OCI-LY3 (cell line): ENCODE measurements around the gene POLN.

Source experiments
- H2AFZ ChIP-seq: fragments of 200-600, 300-600 bp; shearing (Covaris generic); 2 replicates; pipeline ENCODE4 v1.6.0; 2014; ENCODE audit warnings: antibody characterized with exemption, low read depth, low read length
- H3K27ac ChIP-seq: fragments of 200-600, 300-600 bp; sonication (generic); 2 replicates; pipeline ENCODE4 v1.5.1; 2014; ENCODE audit warnings: mild to moderate bottlenecking, low read length, moderate library complexity, mixed read lengths
- H3K27me3 ChIP-seq: fragments of 200-600, 300-600 bp; sonication (generic); 2 replicates; pipeline ENCODE4 v1.6.1; 2014; ENCODE audit warnings: low read depth, low read length, mixed read lengths
- H3K36me3 ChIP-seq: fragments of 200-600, 300-600 bp; sonication (generic); replicated peaks from 2 replicates; pipeline ENCODE3; 2014; ENCODE audit warnings: low read depth, low read length, mixed read lengths
- H3K4me1 ChIP-seq: fragments of 300-600, 200-600 bp; sonication (generic); 2 replicates; pipeline ENCODE4 v1.6.1; 2014; ENCODE audit warnings: low read length, mixed read lengths
- H3K4me2 ChIP-seq: fragments of 200-600, 300-600 bp; sonication (generic); 2 replicates; pipeline ENCODE4 v1.6.1; 2014; ENCODE audit warnings: low read length, mixed read lengths
- H3K4me3 ChIP-seq: fragments of 300-600, 200-600 bp; sonication (generic); 2 replicates; pipeline ENCODE4 v1.5.1; 2014; ENCODE audit warnings: antibody characterized with exemption, mild to moderate bottlenecking, low read length, moderate library complexity
- H3K79me2 ChIP-seq: fragments of 300-600, 200-600 bp; shearing (Covaris generic); 2 replicates; pipeline ENCODE4 v1.6.1; 2014; ENCODE audit warnings: mild to moderate bottlenecking, low read length, mixed read lengths
- H3K9ac ChIP-seq: fragments of 300-600, 200-600 bp; shearing (Covaris generic); 2 replicates; pipeline ENCODE4 v1.6.0; 2014; ENCODE audit warnings: mild to moderate bottlenecking, low read length, moderate library complexity
- H3K9me3 ChIP-seq: fragments of 200-600, 300-600 bp; shearing (Covaris generic); 2 replicates; pipeline ENCODE4 v1.6.1; 2014; ENCODE audit warnings: low read length, mixed read lengths; ENCODE audit not compliant: insufficient read depth
- H4K20me1 ChIP-seq: fragments of 200-600, 300-600 bp; sonication (generic); 2 replicates; pipeline ENCODE4 v1.6.1; 2016; ENCODE audit warnings: low read length, mixed read lengths; ENCODE audit not compliant: insufficient read depth
- EZH2phosphoT487 ChIP-seq: fragments of 200-600 bp; shearing (Covaris generic); IDR thresholded peaks from 2 replicates; pipeline ENCODE4 v1.6.1; 2018; ENCODE audit warnings: antibody characterized with exemption, mixed run types, low read depth
- TF ChIP-seq, protein P1 (sequence below): fragments of 200-600, 300-600 bp; sonication (generic); IDR thresholded peaks from 2 replicates; pipeline ENCODE4 v1.5.1; 2014; ENCODE audit warnings: antibody characterized with exemption, low read length, low read depth

The POLN gene

GRCh38 chr4:2183394-2183793 is 58.5 kb downstream of the POLN start:
- H4K20me1 ChIP-seq: no peaks in the 10 kb centered on the region
- peaks cover 10% of the 10 kb centered on the region for H3K9me3 ChIP-seq
- H3K4me2 ChIP-seq: no peak overlapping the region
- H3K79me2 ChIP-seq: no peaks in the 10 kb centered on the region
- H3K36me3 ChIP-seq: peaks cover 8% of the 10 kb centered on the region
- H3K4me3 ChIP-seq: no peak overlapping the region
- no peak for TF ChIP-seq EZH2phosphoT487
- TF ChIP-seq, protein P1, sequence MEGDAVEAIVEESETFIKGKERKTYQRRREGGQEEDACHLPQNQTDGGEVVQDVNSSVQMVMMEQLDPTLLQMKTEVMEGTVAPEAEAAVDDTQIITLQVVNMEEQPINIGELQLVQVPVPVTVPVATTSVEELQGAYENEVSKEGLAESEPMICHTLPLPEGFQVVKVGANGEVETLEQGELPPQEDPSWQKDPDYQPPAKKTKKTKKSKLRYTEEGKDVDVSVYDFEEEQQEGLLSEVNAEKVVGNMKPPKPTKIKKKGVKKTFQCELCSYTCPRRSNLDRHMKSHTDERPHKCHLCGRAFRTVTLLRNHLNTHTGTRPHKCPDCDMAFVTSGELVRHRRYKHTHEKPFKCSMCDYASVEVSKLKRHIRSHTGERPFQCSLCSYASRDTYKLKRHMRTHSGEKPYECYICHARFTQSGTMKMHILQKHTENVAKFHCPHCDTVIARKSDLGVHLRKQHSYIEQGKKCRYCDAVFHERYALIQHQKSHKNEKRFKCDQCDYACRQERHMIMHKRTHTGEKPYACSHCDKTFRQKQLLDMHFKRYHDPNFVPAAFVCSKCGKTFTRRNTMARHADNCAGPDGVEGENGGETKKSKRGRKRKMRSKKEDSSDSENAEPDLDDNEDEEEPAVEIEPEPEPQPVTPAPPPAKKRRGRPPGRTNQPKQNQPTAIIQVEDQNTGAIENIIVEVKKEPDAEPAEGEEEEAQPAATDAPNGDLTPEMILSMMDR: no peak
- no peak overlapping the region for H3K27ac ChIP-seq
- no peaks in the 10 kb centered on the region for H3K27me3 ChIP-seq
- no peak overlapping the region for H3K9ac ChIP-seq
- no peaks in the 10 kb centered on the region for H3K4me1 ChIP-seq
- H2AFZ ChIP-seq: no peak overlapping the region

- Histone ChIP-seq H3K9me3 (peaks cover 10% of the 10 kb centered on the region), H2AFZ (no peak overlapping the region), H3K4me2 (no peak overlapping the region), H3K4me3 (no peak overlapping the region), H3K36me3 (peaks cover 8% of the 10 kb centered on the region), H3K79me2 (no peaks in the 10 kb centered on the region), H4K20me1 (no peaks in the 10 kb centered on the region), H3K27ac (no peak overlapping the region), H3K9ac (no peak overlapping the region), H3K4me1 (no peaks in the 10 kb centered on the region), H3K27me3 (no peaks in the 10 kb centered on the region)
- TF ChIP-seq, protein P1: no peak
- no peak for TF ChIP-seq EZH2phosphoT487
Measured at GRCh38 chr4:2182994-2183393, 58.9 kb downstream of the POLN start.

GRCh38 chr4:2180410-2180809 is 61.5 kb downstream of the POLN start:
- Histone ChIP-seq H3K9ac (no peak overlapping the region), H3K9me3 (peaks cover 4% of the 10 kb centered on the region; the same call in 1 of the 2 replicates), H3K36me3 (no peaks in the 10 kb centered on the region), H3K27ac (no peak overlapping the region), H3K79me2 (no peaks in the 10 kb centered on the region), H3K4me3 (no peak overlapping the region), H3K27me3 (no peaks in the 10 kb centered on the region), H3K4me2 (no peak overlapping the region), H3K4me1 (no peaks in the 10 kb centered on the region), H2AFZ (no peak overlapping the region), H4K20me1 (no peaks in the 10 kb centered on the region)
- TF ChIP-seq EZH2phosphoT487: no peak
- TF ChIP-seq, protein P1: no peak

DNA sequence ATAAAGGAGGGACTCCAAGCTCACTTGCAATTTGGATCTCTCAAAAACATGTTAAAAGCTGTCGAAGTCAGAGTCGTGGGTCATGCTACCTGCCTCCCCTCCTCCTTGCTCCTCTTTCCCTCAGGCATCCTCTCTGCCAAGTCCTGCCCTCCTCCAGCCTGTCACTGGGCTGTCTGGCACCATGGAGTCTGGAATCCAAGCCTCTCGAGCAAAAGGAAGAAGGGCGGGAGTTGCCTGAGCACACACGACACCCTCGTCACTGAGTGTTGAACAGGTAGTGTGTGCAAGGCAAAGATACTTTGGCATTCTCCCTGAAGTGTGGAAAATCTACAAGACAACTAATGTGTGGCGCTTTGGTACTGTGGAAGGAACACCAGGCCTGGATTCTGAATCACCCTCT is 62.2 kb downstream of the POLN start:
- H3K4me3 ChIP-seq: no peak overlapping the region
- H3K36me3 ChIP-seq: no peaks in the 10 kb centered on the region
- TF ChIP-seq, protein P1: no peak
- TF ChIP-seq EZH2phosphoT487: no peak
- no peaks in the 10 kb centered on the region for H4K20me1 ChIP-seq
- H3K27me3 ChIP-seq: no peaks in the 10 kb centered on the region
- no peak overlapping the region for H3K4me2 ChIP-seq
- H3K9ac ChIP-seq: no peak overlapping the region
- no peaks in the 10 kb centered on the region for H3K79me2 ChIP-seq
- H3K9me3 ChIP-seq: peaks cover 4% of the 10 kb centered on the region; the same call in 1 of the 2 replicates
- H2AFZ ChIP-seq: no peak overlapping the region
- no peaks in the 10 kb centered on the region for H3K4me1 ChIP-seq
- no peak overlapping the region for H3K27ac ChIP-seq
